Transverse colon (tissue), 3 donors: ENCODE data around the gene OSGIN1.

ENCODE experiments used
- EP300 ChIP-seq: sonication (generic); formaldehyde crosslinking; IDR thresholded peaks from one replicate; pipeline ENCODE4 v1.6.1; 2017; ENCODE audit warnings: antibody characterized with exemption, low read depth
- POLR2A ChIP-seq: fragments of 450-650 bp; IDR thresholded peaks from one replicate; pipeline ENCODE4 v1.6.1; 2016; ENCODE audit warnings: antibody characterized with exemption, mild to moderate bottlenecking, moderate library complexity
- TF ChIP-seq, protein P1 (sequence below), 5 experiments: fragments of 200-600 bp in 3 of 5; fragments of 450-650 bp in 2 of 5; sonication (generic) in 3 of 5; IDR thresholded peaks; 1 replicate in 2 of 5; 2 replicates in 3 of 5; pipeline ENCODE4 v1.5.1; 2016 to 2017; ENCODE audit warnings: antibody characterized with exemption in 5 of 5, inconsistent platforms in 3 of 5, mild to moderate bottlenecking in 2 of 5, moderate library complexity in 1 of 5

DNA sequence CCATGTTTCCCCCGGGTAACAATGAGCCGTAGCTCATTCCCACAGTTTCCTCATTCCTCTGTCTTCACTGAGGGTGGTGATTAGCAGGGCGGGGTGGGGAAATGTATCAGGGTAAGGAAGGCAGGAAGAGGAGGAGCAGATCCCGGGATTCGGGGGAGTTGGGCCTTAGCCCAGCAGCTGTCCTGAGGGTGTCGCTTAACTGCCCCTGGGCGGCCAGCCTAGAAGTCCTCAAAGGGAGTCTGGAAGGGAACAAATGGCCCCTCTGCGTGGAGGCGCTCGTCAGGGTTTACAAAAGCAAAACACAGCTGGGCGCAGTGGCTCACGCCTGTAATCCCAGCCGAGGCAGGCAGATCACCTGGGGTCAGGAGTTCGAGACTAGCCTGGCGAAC lies 39.8 kb upstream of the OSGIN1 start:
- no peak for TF ChIP-seq POLR2A
- TF ChIP-seq, protein P1, sequence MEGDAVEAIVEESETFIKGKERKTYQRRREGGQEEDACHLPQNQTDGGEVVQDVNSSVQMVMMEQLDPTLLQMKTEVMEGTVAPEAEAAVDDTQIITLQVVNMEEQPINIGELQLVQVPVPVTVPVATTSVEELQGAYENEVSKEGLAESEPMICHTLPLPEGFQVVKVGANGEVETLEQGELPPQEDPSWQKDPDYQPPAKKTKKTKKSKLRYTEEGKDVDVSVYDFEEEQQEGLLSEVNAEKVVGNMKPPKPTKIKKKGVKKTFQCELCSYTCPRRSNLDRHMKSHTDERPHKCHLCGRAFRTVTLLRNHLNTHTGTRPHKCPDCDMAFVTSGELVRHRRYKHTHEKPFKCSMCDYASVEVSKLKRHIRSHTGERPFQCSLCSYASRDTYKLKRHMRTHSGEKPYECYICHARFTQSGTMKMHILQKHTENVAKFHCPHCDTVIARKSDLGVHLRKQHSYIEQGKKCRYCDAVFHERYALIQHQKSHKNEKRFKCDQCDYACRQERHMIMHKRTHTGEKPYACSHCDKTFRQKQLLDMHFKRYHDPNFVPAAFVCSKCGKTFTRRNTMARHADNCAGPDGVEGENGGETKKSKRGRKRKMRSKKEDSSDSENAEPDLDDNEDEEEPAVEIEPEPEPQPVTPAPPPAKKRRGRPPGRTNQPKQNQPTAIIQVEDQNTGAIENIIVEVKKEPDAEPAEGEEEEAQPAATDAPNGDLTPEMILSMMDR (IDR thresholded peaks at IDR 0.05) = no peak
- TF ChIP-seq EP300 = no peak
